ENCODE measurements around the gene SESN1. TPM values are rescaled to one million over a fixed set of nuclear protein-coding genes. Genes with fewer than 3 reads are reported as not detected.
A peak's percentile ranks its signal among the peaks of the same experiment; 100 is the strongest.

Gene SESN1
- total RNA-seq, 4 donors from 2014 or later = 79.8 to 112 (median 90.8) TPM

DNA sequence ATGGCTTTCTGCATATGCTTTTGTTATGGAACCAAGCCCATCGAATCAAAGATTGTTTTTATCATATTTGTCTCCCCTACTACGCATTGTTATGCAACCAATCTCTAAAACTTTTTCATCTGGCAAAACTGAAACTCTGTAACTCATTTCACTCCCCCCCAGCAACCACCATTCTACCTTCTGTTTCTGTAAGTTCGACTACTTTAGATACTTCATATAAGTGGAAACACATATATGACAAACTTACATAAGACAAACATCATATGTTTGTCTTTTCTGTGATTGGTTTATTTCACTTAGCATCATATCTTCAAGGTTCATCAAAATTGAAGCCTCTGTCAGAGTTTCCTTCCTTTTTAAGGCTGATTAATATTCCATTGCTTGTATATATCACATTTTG is 35.4 kb upstream of the SESN1 start:
- no peak for DNase-seq (ENCODE audit: low spot score in 2 of 2)
- H3K9me3 ChIP-seq = no peaks in the 10 kb centered on the region
- no peaks in the 10 kb centered on the region for H3K4me1 ChIP-seq
- 87 to 93% methylated on average over 3 of the region's 3 CpGs for WGBS, 2 donors
- no peak overlapping the region for H3K27ac ChIP-seq
- H3K36me3 ChIP-seq = peaks cover 0 to 14% (median 0%) of the 10 kb centered on the region in 3 donors
- no peak overlapping the region for H3K4me3 ChIP-seq
- TF ChIP-seq, protein P1, sequence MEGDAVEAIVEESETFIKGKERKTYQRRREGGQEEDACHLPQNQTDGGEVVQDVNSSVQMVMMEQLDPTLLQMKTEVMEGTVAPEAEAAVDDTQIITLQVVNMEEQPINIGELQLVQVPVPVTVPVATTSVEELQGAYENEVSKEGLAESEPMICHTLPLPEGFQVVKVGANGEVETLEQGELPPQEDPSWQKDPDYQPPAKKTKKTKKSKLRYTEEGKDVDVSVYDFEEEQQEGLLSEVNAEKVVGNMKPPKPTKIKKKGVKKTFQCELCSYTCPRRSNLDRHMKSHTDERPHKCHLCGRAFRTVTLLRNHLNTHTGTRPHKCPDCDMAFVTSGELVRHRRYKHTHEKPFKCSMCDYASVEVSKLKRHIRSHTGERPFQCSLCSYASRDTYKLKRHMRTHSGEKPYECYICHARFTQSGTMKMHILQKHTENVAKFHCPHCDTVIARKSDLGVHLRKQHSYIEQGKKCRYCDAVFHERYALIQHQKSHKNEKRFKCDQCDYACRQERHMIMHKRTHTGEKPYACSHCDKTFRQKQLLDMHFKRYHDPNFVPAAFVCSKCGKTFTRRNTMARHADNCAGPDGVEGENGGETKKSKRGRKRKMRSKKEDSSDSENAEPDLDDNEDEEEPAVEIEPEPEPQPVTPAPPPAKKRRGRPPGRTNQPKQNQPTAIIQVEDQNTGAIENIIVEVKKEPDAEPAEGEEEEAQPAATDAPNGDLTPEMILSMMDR (IDR thresholded peaks at IDR 0.05) = no peak
- TF ChIP-seq EP300 (IDR thresholded peaks at IDR 0.05) = no peak
- no peak for TF ChIP-seq POLR2A (IDR thresholded peaks at IDR 0.05)
- H3K27me3 ChIP-seq = no peaks in the 10 kb centered on the region

DNA sequence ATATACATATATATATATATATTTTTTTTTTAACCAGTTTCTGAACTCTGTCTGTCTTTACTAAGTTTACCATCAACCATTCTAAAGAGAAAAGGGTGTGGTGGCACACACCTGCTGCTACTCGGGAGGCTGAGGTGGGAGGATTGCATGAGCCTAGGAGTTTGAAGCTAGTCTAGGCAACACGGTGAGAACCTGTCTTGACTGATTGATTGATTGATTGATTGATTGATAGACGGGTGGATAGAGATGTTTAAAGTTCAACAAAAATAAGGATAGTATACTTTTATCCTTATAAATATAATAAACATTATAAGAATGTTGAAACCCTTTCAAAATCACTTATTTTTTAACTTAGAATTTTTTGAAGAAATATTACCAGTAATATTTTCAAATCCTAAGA is 30.9 kb upstream of the SESN1 start:
- H3K4me1 ChIP-seq = peaks cover 0 to 19% (median 8%) of the 10 kb centered on the region in 4 donors
- WGBS, 2 donors = 90 to 91% methylated on average over 3 of the region's 3 CpGs
- no peak overlapping the region for H3K4me3 ChIP-seq
- no peak for DNase-seq (ENCODE audit: low spot score in 2 of 2)
- TF ChIP-seq EP300 (IDR thresholded peaks at IDR 0.05) = no peak
- TF ChIP-seq POLR2A (IDR thresholded peaks at IDR 0.05) = no peak
- TF ChIP-seq, protein P1 (IDR thresholded peaks at IDR 0.05) = no peak
- no peaks in the 10 kb centered on the region for H3K27me3 ChIP-seq
- peaks cover 0 to 7% (median 0%) of the 10 kb centered on the region in 3 donors for H3K36me3 ChIP-seq
- no peaks in the 10 kb centered on the region for H3K9me3 ChIP-seq
- no peak overlapping the region for H3K27ac ChIP-seq

DNA sequence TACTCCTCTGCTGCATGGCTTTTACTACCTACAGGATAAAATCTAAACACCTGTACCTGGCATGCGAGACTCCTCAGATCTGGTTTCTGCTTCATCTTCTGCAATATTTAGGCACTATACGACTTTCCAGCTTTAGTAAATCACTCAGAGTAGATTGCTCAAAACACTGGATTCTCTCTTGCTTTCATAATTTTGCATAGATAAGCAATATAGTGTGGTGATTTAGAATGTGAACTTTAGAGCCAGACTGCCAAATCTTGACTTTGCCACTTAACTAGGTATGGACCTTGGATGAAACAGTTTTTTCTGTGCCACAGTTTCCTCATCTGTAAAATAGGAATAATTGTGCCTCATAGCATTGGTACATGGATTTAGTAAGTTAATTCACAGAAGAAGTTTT is 29.6 kb upstream of the SESN1 start:
- H3K4me3 ChIP-seq = no peak overlapping the region
- peaks cover 0 to 31% (median 8%) of the 10 kb centered on the region in 4 donors for H3K4me1 ChIP-seq
- H3K27ac ChIP-seq = no peak overlapping the region
- TF ChIP-seq, protein P1 (IDR thresholded peaks at IDR 0.05) = no peak
- TF ChIP-seq EP300 (IDR thresholded peaks at IDR 0.05) = no peak
- WGBS, 2 donors = 92 to 96% methylated on average over 2 of the region's 2 CpGs
- no peaks in the 10 kb centered on the region for H3K36me3 ChIP-seq
- no peak for DNase-seq (ENCODE audit: low spot score in 2 of 2)
- no peaks in the 10 kb centered on the region for H3K27me3 ChIP-seq
- no peaks in the 10 kb centered on the region for H3K9me3 ChIP-seq

DNA sequence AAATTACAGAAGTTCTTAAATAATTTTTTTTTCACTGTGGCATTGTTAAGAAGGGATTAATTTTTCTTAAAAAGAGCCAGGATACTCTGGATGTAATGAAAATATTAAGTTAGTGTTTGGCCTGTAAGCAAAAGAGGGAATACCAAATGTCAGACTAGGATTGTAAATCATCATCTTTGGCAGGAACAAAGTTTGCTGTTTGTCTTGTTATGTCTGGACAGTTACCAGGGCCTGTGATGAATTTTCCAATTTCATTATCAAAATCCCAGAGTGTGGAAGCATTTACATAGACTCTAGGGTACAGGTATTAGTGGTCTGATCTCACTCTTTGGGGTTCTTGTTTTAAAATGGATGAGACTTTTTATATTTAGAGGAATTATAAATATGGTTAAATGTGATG is 26.8 kb upstream of the SESN1 start:
- DNase-seq (ENCODE audit: low spot score in 2 of 2) = no peak
- no peaks in the 10 kb centered on the region for H3K9me3 ChIP-seq
- H3K27me3 ChIP-seq = no peaks in the 10 kb centered on the region
- H3K36me3 ChIP-seq = no peaks in the 10 kb centered on the region
- peak overlapping the region in 2 of 4 donors; percentile 21 to 52 for H3K27ac ChIP-seq
- no peak overlapping the region for H3K4me3 ChIP-seq
- TF ChIP-seq EP300 (IDR thresholded peaks at IDR 0.05) (no peak), POLR2A (IDR thresholded peaks at IDR 0.05) (no peak)
- TF ChIP-seq, protein P1 (IDR thresholded peaks at IDR 0.05) = no peak
- peaks cover 0 to 48% (median 9%) of the 10 kb centered on the region in 4 donors for H3K4me1 ChIP-seq

DNA sequence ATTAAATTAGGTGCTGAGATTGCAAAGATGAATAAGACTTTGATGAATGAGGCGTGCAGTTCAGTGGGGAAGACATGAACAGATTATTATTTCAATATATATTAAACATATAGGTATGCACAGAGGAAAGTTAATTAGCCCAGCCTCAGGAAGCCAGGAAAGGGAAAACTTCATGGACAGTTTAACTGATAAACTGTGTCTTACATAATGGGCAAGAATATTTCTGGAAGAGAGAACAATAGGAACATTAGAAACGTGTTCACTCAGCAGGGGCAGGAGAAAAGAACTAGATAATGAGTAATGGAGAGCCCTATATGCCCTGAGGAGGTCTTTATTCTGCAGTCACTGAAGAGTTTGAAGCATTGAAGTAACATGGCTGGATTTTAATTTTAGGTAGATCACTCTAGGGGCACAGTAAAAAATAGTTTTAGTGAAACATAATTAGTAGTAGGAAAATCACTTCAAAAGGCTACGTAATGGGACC is 24.3 kb upstream of the SESN1 start:
- no peak overlapping the region for H3K4me3 ChIP-seq
- TF ChIP-seq EP300 (IDR thresholded peaks at IDR 0.05) (no peak), POLR2A (IDR thresholded peaks at IDR 0.05) (no peak)
- TF ChIP-seq, protein P1 (IDR thresholded peaks at IDR 0.05) = no peak
- no peak for DNase-seq (ENCODE audit: low spot score in 2 of 2)
- H3K4me1 ChIP-seq = peaks cover 0 to 48% (median 9%) of the 10 kb centered on the region in 4 donors
- WGBS, 2 donors = 74 to 80% methylated on average over 3 of the region's 3 CpGs
- H3K9me3 ChIP-seq = no peaks in the 10 kb centered on the region
- no peaks in the 10 kb centered on the region for H3K27me3 ChIP-seq
- H3K36me3 ChIP-seq = no peaks in the 10 kb centered on the region
- no peak overlapping the region for H3K27ac ChIP-seq

Measured in tibial nerve (tissue), 4 donors.